ENCODE measurements around the gene HOXD1.

Gene HOXD1

GRCh38 chr2:176187899-176188773, at the start of gene HOXD1:
Gene HOXD1 (plus strand): TSS chr2:176188668. CDS start chr2:176188802, 134 bp downstream.
- no peak for DNase-seq

- no peak for DNase-seq
Measured at GRCh38 chr2:176138923-176139660, 49.4 kb upstream of the HOXD1 start.

GRCh38 chr2:176139661-176140512, 48.6 kb upstream of the HOXD1 start:
- no peak for DNase-seq

- peak; percentile 43 for DNase-seq
Measured at GRCh38 chr2:176140513-176141317, 47.8 kb upstream of the HOXD1 start.

- no peak for DNase-seq
Measured at GRCh38 chr2:176142281-176142680, 46.2 kb upstream of the HOXD1 start.

GRCh38 chr2:176145085-176145969, 43.1 kb upstream of the HOXD1 start:
- no peak for DNase-seq

GRCh38 chr2:176146101-176146500, 42.4 kb upstream of the HOXD1 start:
- no peak for DNase-seq

GRCh38 chr2:176146645-176147044, 41.8 kb upstream of the HOXD1 start:
- no peak for DNase-seq

GRCh38 chr2:176147210-176147799, 41.2 kb upstream of the HOXD1 start:
- DNase-seq, result no peak

- DNase-seq, result no peak
Measured at GRCh38 chr2:176147800-176148496, 40.5 kb upstream of the HOXD1 start.

GRCh38 chr2:176148751-176149421, 39.6 kb upstream of the HOXD1 start:
- no peak for DNase-seq

GRCh38 chr2:176149481-176149938, 39.0 kb upstream of the HOXD1 start:
- DNase-seq, result no peak

GRCh38 chr2:176149939-176150583, 38.4 kb upstream of the HOXD1 start:
- no peak for DNase-seq

GRCh38 chr2:176150584-176151441, 37.7 kb upstream of the HOXD1 start:
- DNase-seq, result no peak

- no peak for DNase-seq
Measured at GRCh38 chr2:176151442-176152287, 36.8 kb upstream of the HOXD1 start, which contains the start of gene HOXD4. Gene HOXD4 (plus strand): TSS chr2:176151550. CDS start chr2:176151634, 84 bp downstream.

- DNase-seq, result no peak
Measured at GRCh38 chr2:176152350-176153181, 35.9 kb upstream of the HOXD1 start.
